ENCODE data around the gene CD4. TPM values are rescaled to one million over a fixed set of nuclear protein-coding genes. Genes with fewer than 3 reads are reported as not detected.

The CD4 gene
- total RNA-seq, 2 experiments from 2014 or later = 219 to 227 TPM

DNA sequence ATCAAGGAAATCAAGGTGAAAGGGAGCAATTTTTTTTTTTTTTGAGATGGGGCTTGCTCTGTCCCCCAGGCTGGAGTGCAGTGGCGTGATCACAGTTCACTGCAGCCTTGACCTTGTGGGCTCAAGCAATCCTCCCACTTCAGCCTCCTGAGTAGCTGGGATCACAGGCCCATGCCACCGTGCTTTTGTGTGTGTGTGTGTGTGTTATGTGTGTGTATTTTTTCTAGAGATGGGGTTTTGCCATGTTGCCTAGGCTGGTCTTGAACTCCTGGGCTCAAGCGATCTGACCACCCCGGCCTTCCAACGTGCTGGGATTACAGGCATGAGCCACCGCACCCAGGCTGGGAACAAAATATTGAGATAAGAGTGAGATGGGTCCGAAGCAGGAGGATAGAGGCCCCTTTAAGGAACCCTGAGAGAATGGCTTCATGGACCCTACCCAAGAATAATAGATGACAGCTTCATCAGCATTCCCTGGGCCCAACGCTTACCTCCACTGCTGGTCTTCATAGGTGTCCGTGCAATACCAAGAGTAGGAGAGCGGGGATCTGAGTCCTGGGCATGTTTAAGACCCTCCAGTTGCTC is 60.7 kb downstream of the CD4 start:
- H3K36me3 Mint-ChIP-seq (ENCODE audit: low read depth) = peaks cover 45% of the 10 kb centered on the region
- POLR2A ChIA-PET = no interaction called here

DNA sequence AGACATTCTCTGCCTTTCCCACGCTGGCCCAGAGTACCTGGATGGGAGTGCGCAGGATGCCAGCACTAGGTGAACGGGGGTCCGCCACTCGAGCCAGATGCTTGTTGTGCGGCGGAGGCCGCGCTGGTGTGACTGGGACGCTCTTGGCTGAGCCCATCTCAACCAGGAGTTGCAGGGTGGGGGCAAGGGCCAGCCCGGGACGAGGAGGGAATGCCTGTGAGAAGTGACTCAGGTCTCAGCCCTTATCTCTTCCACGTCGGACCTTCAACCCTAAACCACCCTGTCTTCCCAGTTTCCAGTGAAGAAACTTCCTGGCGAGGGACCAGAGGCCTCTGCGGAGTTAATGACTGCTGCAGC is 61.4 kb downstream of the CD4 start:
- Mint-ChIP-seq H3K27me3 (no peaks in the 10 kb centered on the region), H3K4me1 (peaks cover 48% of the 10 kb centered on the region), H3K9me3 (no peaks in the 10 kb centered on the region), H3K27ac (peak overlapping the region; percentile 100), H3K4me3 (peak overlapping the region; percentile 84), H3K36me3 (ENCODE audit: low read depth) (peaks cover 46% of the 10 kb centered on the region)
- no peak for DNase-seq
- ChIA-PET CTCF (interaction anchor here (0.9 to 6.2 kb wide), 12 partner anchors 9 to 97 kb away, joined by 3 to 67 read pairs (median 8); partner anchors contain the start of genes GNB3, P3H3, SPSB2 and TPI1), POLR2A (interaction anchor here (1.0 to 2.8 kb wide), 3 partner anchors 21 to 127 kb away, joined by 3 to 23 read pairs (median 5); partner anchors contain the start of genes COPS7A and SPSB2)

More for the DNA sequence above, 60.7 kb downstream of the CD4 start:
- CTCF ChIA-PET = interaction anchor here (0.6 to 6.2 kb wide), 8 partner anchors 8 to 97 kb away, joined by 3 to 67 read pairs (median 10); partner anchors contain the start of genes GNB3, MLF2, P3H3 and TPI1
- DNase-seq = no peak
- H3K27ac Mint-ChIP-seq = peak overlapping the region; percentile 100
- H3K4me1 Mint-ChIP-seq = peaks cover 48% of the 10 kb centered on the region
- no peaks in the 10 kb centered on the region for H3K27me3 Mint-ChIP-seq
- H3K4me3 Mint-ChIP-seq = peak overlapping the region; percentile 84
- no peaks in the 10 kb centered on the region for H3K9me3 Mint-ChIP-seq

DNA sequence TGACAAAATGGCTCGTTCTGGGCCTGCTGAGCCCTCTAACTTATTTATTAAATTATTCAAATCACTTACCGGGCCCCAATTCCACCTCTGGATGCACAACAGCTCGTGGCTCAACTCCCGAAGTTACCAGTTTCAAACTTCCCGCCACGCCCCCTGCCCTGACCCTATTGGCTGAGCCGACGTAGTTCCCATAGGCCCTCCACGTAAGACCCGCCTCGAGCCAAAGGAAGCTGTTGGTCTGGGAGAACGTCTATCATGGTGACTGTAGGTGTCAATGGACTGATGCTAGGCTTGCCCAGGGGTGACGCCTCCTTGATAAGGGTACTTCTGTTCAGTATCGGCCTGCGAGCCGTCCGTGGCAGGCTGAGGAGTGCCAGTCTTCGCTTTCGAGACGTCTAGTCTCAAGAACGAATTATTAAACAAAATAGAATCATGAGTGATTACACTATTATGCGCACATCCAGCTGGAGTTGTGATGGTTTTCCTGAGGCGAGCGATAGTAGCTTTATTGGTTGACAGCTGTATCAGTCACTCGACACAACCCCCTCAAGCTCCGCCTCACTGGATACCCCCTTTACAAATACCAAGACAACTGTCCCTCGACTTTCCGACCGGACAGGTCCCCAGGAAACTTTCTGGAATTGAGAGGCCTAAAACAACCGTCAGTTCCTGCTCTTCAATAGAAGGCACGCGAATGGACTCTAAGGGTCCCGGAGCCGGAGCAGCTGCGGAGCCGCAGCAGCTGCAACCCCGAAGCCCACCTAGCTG is 62.0 kb downstream of the CD4 start, which contains the start of gene CDCA3:
Gene CDCA3 (minus strand): TSS at position 134 of the 768 bp plus-strand sequence. CDS start 334 bp downstream, outside the sequence.
- H3K27ac Mint-ChIP-seq = peak within 1 kb of the TSS; percentile 100
- no peaks in the 10 kb centered on the region for H3K9me3 Mint-ChIP-seq
- peak within 1 kb of the TSS; percentile 84 for H3K4me3 Mint-ChIP-seq
- H3K36me3 Mint-ChIP-seq (ENCODE audit: low read depth) = peaks cover 45% of the 10 kb centered on the region
- H3K27me3 Mint-ChIP-seq = no peaks in the 10 kb centered on the region
- peak; percentile 97 for DNase-seq
- CTCF ChIA-PET = interaction anchor here (0.6 to 6.2 kb wide), 16 partner anchors 10 to 516 kb away, joined by 3 to 67 read pairs (median 4); partner anchors contain the start of genes GNB3, P3H3, SPSB2 and TPI1
- H3K4me1 Mint-ChIP-seq = peaks cover 48% of the 10 kb centered on the region
- POLR2A ChIA-PET = interaction anchor here (0.6 to 2.8 kb wide), 11 partner anchors 11 to 404 kb away, joined by 3 to 23 read pairs (median 5); partner anchors contain the start of genes C12orf57, COPS7A, GAPDH and MLF2

DNA sequence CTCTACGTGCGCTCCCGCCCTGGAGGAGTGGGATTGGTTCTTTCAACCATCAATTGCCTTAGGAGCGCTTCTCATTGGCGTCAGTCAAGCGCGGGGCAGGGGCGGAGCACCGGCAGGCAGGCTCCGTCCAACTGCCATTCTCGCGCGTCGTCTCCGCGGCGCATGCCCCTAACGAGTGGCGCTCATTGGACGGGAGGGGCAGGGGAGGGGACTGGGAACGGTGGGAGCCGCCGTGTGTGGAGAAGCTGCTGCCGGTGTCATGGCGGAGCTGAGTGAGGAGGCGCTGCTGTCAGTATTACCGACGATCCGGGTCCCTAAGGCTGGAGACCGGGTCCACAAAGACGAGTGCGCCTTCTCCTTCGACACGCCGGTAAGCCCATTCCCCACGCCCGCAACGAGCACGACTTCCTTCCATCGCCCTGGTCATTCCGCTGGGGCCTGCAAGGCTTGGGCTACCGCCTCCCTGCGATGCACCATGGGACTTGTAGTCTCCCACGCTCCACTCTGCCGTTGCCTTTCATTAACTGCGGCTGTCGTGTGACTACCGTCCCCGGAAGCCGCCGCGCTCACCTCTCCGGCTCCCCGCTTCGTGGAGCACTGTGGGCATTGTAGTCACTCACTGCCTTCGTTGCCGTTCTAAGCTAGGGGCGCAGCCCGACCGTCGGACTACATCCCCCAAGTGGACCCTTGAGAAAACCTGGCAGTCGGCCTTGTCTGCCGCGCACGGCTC is 62.8 kb downstream of the CD4 start, which contains the start of gene USP5:
Gene USP5 (plus strand): TSS at position 230 of the 730 bp plus-strand sequence. CDS start 30 bp downstream, at position 260.
- peaks cover 44% of the 10 kb centered on the region for H3K36me3 Mint-ChIP-seq (ENCODE audit: low read depth)
- peaks cover 48% of the 10 kb centered on the region for H3K4me1 Mint-ChIP-seq

DNA sequence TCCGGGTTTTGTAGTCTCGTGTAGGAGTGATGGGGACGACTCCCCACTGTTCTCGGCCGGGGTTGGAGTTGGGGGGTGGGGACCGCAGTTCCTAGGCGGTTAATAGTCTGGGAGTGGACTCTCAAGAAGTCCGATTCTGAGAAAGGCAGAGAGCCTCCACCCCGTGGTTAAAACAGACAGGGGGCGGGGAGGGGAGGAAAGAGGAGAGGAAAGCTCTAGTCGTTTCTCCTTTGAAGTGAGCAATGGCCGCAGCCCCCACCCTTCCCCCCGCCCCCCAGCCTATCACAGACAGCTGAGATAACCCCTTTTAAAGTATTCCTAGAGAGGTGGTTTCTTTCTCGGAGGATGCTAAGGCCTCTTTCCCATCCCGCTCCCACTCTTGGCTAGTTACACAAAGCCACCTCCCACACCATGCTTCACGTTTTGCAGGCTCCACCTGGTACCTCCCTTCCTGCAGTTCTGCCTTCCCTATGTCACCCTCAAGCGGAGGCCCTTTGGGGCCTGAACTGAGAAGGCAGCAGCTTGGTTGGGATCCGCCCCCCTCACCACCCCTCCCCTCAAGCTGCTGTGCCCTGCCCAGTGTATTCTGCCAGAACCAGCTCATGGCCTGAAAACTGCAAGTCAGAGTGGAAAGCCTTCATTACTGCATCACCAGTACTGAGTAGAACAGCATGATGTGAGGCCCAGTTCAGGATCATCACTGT is 63.5 kb downstream of the CD4 start:
- Mint-ChIP-seq H3K36me3 (ENCODE audit: low read depth) (peaks cover 44% of the 10 kb centered on the region), H3K4me3 (peak overlapping the region; percentile 84), H3K9me3 (no peaks in the 10 kb centered on the region), H3K27ac (peak overlapping the region; percentile 100), H3K27me3 (no peaks in the 10 kb centered on the region), H3K4me1 (peaks cover 43% of the 10 kb centered on the region)
- DNase-seq = peak; percentile 74
- ChIA-PET POLR2A (interaction anchor here (0.6 to 2.8 kb wide), 10 partner anchors 9 to 319 kb away, joined by 3 to 23 read pairs (median 6); partner anchors contain the start of genes C12orf57, GAPDH, MLF2 and RNU7-1), CTCF (interaction anchor here (0.6 to 6.2 kb wide), 19 partner anchors 11 to 317 kb away, joined by 3 to 67 read pairs (median 4); partner anchors contain the start of genes GNB3, GPR162, MLF2 and P3H3)

More for the DNA sequence above, 62.8 kb downstream of the CD4 start, which contains the start of gene USP5:
- peak; percentile 99 for DNase-seq
- ChIA-PET POLR2A (interaction anchor here (0.8 to 2.8 kb wide), 10 partner anchors 9 to 318 kb away, joined by 3 to 23 read pairs (median 6); partner anchors contain the start of genes C12orf57, COPS7A, GAPDH and MLF2), CTCF (interaction anchor here (0.6 to 6.2 kb wide), 18 partner anchors 10 to 517 kb away, joined by 3 to 67 read pairs (median 5); partner anchors contain the start of genes GNB3, GPR162, MLF2 and P3H3)
- peak within 1 kb of the TSS; percentile 84 for H3K4me3 Mint-ChIP-seq
- H3K27ac Mint-ChIP-seq = peak within 1 kb of the TSS; percentile 100
- no peaks in the 10 kb centered on the region for H3K9me3 Mint-ChIP-seq
- no peaks in the 10 kb centered on the region for H3K27me3 Mint-ChIP-seq

DNA sequence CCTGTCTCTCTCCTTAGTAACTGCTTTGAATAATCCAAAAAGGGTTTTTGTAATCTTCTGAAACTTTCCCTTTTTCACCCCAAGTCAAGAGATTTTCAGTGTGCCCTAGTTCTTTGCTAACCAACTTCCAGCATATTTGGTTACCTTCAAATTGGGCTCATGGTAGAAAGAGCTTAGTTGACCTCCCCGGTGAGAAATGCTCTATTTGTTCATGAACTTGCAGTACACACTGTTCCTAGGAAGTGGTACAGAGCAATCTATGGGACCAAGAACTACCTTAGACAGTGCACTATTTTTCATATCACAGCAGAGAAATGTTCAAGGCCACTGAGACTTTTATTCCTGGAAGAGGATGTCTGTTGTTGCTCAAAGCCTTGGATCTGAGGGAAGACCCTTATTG is 64.3 kb downstream of the CD4 start:
- POLR2A ChIA-PET = interaction anchor here (1.0 to 2.8 kb wide), 4 partner anchors 14 to 38 kb away, joined by 3 to 23 read pairs (median 10); partner anchors contain the start of genes SPSB2 and TPI1
- DNase-seq = no peak
- Mint-ChIP-seq H3K4me3 (peak overlapping the region; percentile 84), H3K27ac (peak overlapping the region; percentile 100), H3K36me3 (ENCODE audit: low read depth) (peaks cover 42% of the 10 kb centered on the region), H3K4me1 (peaks cover 38% of the 10 kb centered on the region), H3K27me3 (no peaks in the 10 kb centered on the region), H3K9me3 (no peaks in the 10 kb centered on the region)
- CTCF ChIA-PET = interaction anchor here (0.8 to 6.2 kb wide), 10 partner anchors 13 to 318 kb away, joined by 3 to 67 read pairs (median 5); partner anchors contain the start of genes GPR162, MLF2, SPSB2 and TPI1

DNA sequence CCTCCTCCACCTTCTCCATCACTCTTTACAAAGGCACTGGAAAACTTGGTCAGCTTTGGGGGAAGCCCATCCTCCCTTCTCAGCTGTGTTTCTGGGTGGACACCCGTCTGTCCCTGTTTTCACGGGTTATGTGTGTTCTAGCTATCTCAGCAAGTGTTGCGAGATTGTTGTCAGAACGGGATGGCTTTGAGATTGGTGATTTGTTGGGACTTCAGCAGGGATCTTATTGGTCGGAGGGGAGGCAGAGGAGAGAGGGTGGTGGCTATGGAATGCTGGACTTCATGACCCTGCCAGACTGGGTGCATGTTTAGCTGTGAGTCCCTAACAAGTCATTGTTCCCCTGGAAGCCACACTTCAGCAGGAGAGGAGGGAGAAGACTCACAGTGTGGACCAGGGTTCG is 64.7 kb downstream of the CD4 start:
- DNase-seq = no peak
- H3K27me3 Mint-ChIP-seq = no peaks in the 10 kb centered on the region
- ChIA-PET POLR2A (interaction anchor here (1.0 to 2.1 kb wide), 2 partner anchors 13 to 37 kb away, joined by 3 to 7 read pairs; partner anchors contain the start of gene TPI1), CTCF (interaction anchor here (1.8 to 6.2 kb wide), 3 partner anchors 12 to 101 kb away, joined by 6 to 67 read pairs (median 55); partner anchors contain the start of genes MLF2, SPSB2 and TPI1)
- H3K4me3 Mint-ChIP-seq = no peak overlapping the region
- peaks cover 36% of the 10 kb centered on the region for H3K4me1 Mint-ChIP-seq
- H3K9me3 Mint-ChIP-seq = no peaks in the 10 kb centered on the region
- peak overlapping the region; percentile 100 for H3K27ac Mint-ChIP-seq
- H3K36me3 Mint-ChIP-seq (ENCODE audit: low read depth) = peaks cover 38% of the 10 kb centered on the region

DNA sequence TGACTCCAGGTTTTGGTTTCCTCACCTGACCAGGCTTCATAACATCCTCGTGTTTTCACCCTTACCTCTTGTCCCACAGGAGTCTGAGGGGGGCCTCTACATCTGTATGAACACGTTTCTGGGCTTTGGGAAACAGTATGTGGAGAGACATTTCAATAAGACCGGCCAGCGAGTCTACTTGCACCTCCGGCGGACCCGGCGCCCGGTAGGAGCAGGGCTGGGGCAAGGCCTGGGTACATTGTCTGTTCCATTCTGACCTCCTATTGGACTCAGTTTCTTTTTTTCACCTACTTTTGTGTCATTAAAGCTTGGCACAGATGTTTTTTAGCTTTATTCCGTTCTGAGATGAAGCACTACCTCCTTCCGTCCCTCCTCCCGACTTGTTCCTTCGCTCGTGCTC is 66.0 kb downstream of the CD4 start:
- no peak overlapping the region for H3K4me3 Mint-ChIP-seq
- no peaks in the 10 kb centered on the region for H3K9me3 Mint-ChIP-seq
- peaks cover 32% of the 10 kb centered on the region for H3K36me3 Mint-ChIP-seq (ENCODE audit: low read depth)
- ChIA-PET CTCF (interaction anchor here (0.9 to 6.2 kb wide), 5 partner anchors 11 to 235 kb away, joined by 3 to 67 read pairs (median 3); partner anchors contain the start of genes SPSB2 and TPI1), POLR2A (no interaction called here)
- no peaks in the 10 kb centered on the region for H3K27me3 Mint-ChIP-seq
- H3K4me1 Mint-ChIP-seq = peaks cover 24% of the 10 kb centered on the region
- no peak overlapping the region for H3K27ac Mint-ChIP-seq
- no peak for DNase-seq

DNA sequence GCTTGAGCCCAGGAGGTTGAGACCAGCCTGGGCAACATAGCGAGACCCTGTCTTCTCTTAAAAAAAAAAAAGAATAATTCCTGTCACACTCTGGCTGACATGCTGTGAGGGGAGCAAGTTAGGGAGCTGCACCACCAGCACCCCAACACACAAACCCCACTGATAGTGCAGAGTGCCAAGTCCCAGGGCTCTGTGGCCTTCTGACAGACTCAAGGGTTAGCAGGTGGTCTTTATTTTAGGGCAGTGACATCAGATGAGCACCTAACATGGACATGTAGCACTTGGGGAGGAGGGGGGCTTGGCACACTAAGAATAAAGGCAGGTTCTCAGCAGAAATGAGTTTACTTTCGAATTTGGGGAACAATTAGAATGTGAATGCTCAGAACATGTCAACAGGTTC is 69.5 kb downstream of the CD4 start:
- CTCF ChIA-PET = interaction anchor here (0.6 to 2.8 kb wide), 4 partner anchors 10 to 223 kb away, joined by 3 to 13 read pairs (median 8); partner anchors contain the start of gene SPSB2
- peaks cover 9% of the 10 kb centered on the region for H3K4me1 Mint-ChIP-seq
- H3K9me3 Mint-ChIP-seq = no peaks in the 10 kb centered on the region
- no peak overlapping the region for H3K27ac Mint-ChIP-seq
- no peak for DNase-seq
- H3K27me3 Mint-ChIP-seq = no peaks in the 10 kb centered on the region
- H3K36me3 Mint-ChIP-seq (ENCODE audit: low read depth) = peaks cover 54% of the 10 kb centered on the region
- POLR2A ChIA-PET = no interaction called here
- H3K4me3 Mint-ChIP-seq = no peak overlapping the region

DNA sequence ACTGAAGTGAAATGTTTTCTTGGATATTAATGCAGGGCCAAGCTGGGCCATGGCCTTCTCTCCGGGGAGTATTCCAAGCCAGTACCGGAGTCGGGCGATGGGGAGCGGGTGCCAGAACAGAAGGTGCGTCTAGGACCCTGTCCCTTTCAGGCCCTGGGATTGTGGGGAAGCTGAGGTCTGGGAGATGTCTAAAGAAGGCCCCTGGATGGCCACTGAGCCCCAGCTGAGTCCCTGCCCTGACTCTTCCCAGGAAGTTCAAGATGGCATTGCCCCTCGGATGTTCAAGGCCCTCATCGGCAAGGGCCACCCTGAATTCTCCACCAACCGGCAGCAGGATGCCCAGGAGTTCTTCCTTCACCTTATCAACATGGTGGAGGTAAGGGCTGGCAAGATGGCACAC is 70.8 kb downstream of the CD4 start:
- H3K9me3 Mint-ChIP-seq = no peaks in the 10 kb centered on the region
- H3K4me1 Mint-ChIP-seq = no peaks in the 10 kb centered on the region
- H3K4me3 Mint-ChIP-seq = no peak overlapping the region
- ChIA-PET CTCF (interaction anchor here (0.9 to 2.8 kb wide), 4 partner anchors 9 to 106 kb away, joined by 3 to 13 read pairs (median 6); partner anchors contain the start of gene SPSB2), POLR2A (no interaction called here)
- H3K27ac Mint-ChIP-seq = peak overlapping the region; percentile 66
- no peak for DNase-seq
- H3K36me3 Mint-ChIP-seq (ENCODE audit: low read depth) = peaks cover 55% of the 10 kb centered on the region
- H3K27me3 Mint-ChIP-seq = no peaks in the 10 kb centered on the region

DNA sequence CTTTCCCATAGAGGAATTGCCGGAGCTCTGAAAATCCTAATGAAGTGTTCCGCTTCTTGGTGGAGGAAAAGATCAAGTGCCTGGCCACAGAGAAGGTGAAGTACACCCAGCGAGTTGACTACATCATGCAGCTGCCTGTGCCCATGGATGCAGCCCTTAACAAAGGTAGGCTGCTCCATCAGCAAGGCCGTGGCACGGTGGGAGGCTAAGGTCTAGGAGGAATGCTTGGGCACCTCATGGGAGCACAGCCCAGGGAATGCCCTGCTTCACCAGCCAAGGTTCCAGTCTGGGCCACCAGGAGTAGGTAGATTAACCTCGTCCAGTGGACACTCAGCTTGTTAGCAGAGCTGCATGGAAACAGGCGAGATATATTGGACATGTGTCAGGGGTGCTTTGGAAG is 71.6 kb downstream of the CD4 start:
- H3K4me1 Mint-ChIP-seq = no peaks in the 10 kb centered on the region
- peaks cover 60% of the 10 kb centered on the region for H3K36me3 Mint-ChIP-seq (ENCODE audit: low read depth)
- no peak overlapping the region for H3K4me3 Mint-ChIP-seq
- H3K27me3 Mint-ChIP-seq = no peaks in the 10 kb centered on the region
- ChIA-PET CTCF (interaction anchor here (1.2 to 1.4 kb wide), 2 partner anchors 9 to 30 kb away, joined by 3 to 8 read pairs; no protein-coding TSS in a partner anchor), POLR2A (interaction anchor here (1.1 kb wide), 1 partner anchor 8 kb away, joined by 3 read pairs; no protein-coding TSS in a partner anchor)
- H3K9me3 Mint-ChIP-seq = no peaks in the 10 kb centered on the region
- DNase-seq = no peak
- no peak overlapping the region for H3K27ac Mint-ChIP-seq
